Body of pancreas (tissue), 4 donors: ENCODE results near the gene IFT74.

Source experiments
- CTCF ChIP-seq, 7 experiments: fragments of 450-650 bp in 4 of 7; fragments of 200-600 bp in 3 of 7; sonication (generic) in 3 of 7; IDR thresholded peaks; one replicate each; pipeline ENCODE4 v1.5.1; 2016 to 2019; ENCODE audit warnings: antibody characterized with exemption in 7 of 7
- POLR2A ChIP-seq, 3 donors: fragments of 450-650 bp; IDR thresholded peaks; one replicate each; pipeline ENCODE4 v1.6.1; 2016; ENCODE audit warnings: antibody characterized with exemption in 3 of 3, mild to moderate bottlenecking in 2 of 3

- no peak for TF ChIP-seq CTCF (IDR thresholded peaks at IDR 0.05)
- TF ChIP-seq POLR2A (IDR thresholded peaks at IDR 0.05) = no peak
Observed at GRCh38 chr9:27089706-27090105, 133.5 kb downstream of the IFT74 start.
